Ishikawa (cell line): ENCODE measurements around the gene PRR5L.

ENCODE experiments used
- CEBPB ChIP-seq: IDR thresholded peaks from 2 replicates; pipeline ENCODE4 v1.6.1; 2012
- EGR1 ChIP-seq: IDR thresholded peaks from 2 replicates; pipeline ENCODE4 v1.6.1; 2012
- EP300 ChIP-seq: IDR thresholded peaks from 2 replicates; pipeline ENCODE4 v1.6.1; 2012; ENCODE audit warnings: borderline replicate concordance
- RAD21 ChIP-seq: IDR thresholded peaks from 2 replicates; pipeline ENCODE4 v1.6.1; 2012; ENCODE audit warnings: low read depth
- YY1 ChIP-seq: IDR thresholded peaks from 2 replicates; pipeline ENCODE4 v1.6.1; 2012; ENCODE audit warnings: low read depth

GRCh38 chr11:36248436-36248835 lies 47.7 kb upstream of the PRR5L start:
- TF ChIP-seq RAD21 = no peak
- TF ChIP-seq YY1 = no peak
- TF ChIP-seq EGR1 = no peak
- no peak for TF ChIP-seq CEBPB
- TF ChIP-seq EP300 = no peak
